GM19324 (cell line): ENCODE data around the gene GPR89B.
"Not testable (repeated sequence)": the region's sequence is repeated elsewhere in the genome, so short reads cannot be mapped to it uniquely, and the experiment has no call there.

Experiments
- ATAC-seq: cut with Tn5 transposase; IDR thresholded peaks from one replicate; pipeline ENCODE4 v1.9.1; 2021; ENCODE audit warnings: mild to moderate bottlenecking, moderate library complexity; ENCODE audit not compliant: unreplicated experiment, low FRiP score

Gene GPR89B

DNA sequence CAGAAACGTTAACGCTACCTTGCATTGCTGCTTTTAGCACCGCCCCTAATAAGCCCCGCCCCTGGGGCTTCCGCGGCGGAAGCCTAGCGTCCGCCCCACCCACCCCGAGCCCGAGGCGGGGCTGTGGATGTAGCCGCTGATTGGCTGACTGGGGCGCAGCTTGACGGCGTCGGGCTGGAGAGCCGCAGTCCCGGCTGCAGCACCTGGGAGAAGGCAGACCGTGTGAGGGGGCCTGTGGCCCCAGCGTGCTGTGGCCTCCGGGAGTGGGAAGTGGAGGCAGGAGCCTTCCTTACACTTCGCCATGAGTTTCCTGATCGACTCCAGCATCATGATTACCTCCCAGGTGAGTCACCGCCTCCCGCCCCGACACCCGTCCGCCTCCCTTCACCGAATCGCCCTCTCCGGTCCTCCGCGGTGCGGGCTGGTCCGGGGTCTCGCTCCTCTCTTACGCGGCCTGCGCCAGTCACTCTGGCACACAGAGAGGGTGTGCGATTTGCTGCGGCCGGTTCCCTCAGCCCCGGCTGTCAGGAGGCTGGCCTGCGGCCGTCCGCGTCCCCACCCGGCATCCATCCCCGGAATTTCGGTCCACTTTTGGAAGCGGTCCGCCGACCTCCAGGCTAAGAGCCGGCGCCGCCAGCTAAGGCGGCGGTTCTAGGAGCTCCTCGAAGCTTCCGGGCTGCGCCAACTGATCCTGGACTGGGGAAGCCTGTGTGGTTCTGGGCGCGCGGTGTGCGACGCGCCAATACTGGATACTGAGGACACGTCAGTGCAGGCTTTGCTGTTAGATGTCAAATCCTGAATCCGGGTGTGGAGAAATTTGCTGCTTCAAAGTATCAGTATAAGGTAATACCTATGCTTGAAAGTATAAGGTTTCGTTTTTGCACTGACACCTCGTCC is at the start of gene GPR89B:
GPR89B (plus strand) TSS at position 185 of the 897 bp plus-strand sequence; CDS start at position 302, 117 bp downstream.
- ATAC-seq = peak; percentile 97

DNA sequence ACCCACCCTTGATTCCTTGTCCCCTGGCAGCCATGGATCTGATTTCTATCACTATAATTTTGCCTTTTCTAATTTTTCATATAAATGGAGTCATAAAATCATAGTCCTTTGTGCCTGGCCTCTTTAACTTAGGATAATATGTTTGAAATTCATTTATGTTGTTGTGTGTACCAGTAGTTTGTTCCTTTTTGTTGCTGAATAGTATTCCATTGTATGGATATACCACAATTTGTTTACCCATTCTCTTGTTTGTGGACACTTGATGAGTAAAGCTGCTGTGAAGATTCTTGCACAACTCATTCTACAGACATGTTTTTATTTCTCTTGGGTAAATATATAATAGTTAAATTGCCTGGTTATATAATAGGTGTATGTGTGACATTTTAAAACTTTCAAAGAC is 48.3 kb upstream of the GPR89B start:
- no peak for ATAC-seq

DNA sequence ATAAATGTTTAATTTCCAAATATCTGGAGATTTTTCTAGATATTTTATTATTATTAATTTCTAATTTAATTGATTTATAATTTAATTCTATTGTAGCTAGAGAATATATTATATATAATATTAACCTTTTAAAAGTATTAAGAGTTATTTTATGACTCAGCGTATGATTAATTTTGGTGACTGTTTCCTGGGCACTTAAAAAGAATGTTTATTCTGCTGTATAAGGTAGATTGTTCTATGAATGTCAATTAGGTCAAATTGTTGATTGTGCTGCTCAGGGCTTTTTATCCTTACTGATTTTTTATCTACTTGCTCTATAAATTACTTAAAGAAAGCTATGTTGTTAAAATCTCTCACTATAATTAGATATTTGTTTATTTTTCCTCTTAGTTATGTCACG is 45.7 kb upstream of the GPR89B start:
- ATAC-seq = no peak

DNA sequence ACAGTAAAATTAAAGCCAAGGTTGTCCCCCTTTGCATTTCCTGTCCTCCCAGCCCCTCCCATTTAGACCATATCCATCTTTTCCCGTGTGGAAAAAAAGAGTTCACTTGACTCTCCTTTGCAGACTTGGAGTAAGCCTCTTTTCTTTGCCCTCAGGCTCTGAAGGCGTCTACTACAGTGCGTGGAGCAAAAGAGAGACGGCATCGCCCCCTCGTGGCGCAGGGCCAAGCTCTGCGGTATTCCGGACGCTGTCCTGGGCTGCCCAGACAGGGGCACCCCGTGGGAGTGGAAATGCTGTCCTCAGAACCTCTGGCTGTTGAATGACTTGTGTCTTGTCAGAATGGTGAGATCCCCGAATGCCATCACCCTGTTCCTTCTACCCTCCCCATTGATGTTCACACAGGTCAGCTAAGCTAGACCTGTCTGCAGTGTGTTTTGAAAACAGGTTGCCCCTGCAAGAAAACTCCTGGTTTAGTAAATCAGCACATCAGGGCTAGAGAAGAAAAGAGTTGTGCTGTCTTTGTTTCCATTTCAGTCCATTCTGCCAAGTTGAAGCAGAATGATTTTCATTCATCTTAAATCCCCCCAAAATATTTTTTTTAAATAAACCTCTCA is 37.9 kb upstream of the GPR89B start:
- ATAC-seq = no peak

DNA sequence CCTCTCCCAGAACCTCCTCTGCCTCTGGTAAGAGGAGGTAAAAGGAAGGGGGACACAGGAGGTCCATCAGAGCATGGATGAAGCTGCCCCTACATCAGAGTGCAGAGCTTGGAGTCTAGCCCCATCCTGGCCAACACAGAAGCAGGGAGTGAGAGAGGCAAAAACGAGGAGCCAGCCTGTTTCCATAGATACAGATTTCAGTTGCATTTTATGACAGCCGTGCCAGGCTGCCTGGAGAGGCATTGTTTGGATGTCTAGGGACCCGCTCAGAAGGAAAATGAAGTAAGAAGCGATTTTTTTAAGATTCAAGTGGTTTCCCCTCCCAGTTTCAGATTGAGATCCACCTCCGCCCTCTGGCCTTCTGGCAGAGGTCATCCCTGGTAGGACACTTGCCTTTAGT is 37.1 kb upstream of the GPR89B start:
- ATAC-seq = no peak

DNA sequence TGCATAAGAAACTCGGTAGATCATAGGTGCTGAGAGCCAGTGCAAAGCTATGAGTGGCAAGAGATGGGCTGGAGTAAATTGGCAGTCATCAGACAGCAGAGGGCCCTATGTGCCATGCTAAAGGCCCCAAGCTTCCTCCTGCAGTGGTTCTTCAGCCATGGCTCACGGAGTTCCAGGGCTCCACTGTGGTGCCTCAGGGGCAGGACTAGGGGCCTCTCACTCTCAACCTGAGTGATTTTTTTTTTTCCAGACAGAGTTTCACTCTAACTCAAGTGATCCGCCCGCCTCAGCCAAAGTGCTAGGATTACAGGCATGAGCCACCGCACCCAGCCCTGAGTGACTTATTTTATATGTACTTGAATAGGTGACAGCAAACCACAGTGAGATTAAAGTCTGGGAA is 36.0 kb upstream of the GPR89B start:
- ATAC-seq = no peak

DNA sequence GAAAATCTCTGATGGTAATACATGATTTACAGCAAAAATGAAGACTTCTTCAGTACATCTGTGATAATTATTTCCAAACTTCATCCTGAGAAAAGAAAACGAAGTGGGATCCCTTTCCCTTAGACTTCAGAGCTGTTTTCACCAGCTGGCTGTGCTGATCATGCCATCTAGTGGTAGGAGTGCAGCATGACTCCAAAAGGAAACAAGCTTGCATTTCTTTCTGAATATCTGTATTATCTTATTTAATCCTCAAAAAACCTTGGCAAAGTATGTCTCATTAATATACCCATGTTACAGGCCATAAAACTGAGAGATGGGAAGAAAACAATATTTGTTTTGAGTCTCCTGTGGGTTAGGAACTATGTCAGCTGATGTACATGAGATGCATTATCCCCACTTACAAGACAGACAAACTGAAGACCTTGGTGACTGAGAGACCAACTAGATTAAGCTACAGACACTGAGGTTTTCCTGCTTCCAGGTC is 35.4 kb upstream of the GPR89B start:
- no peak for ATAC-seq

DNA sequence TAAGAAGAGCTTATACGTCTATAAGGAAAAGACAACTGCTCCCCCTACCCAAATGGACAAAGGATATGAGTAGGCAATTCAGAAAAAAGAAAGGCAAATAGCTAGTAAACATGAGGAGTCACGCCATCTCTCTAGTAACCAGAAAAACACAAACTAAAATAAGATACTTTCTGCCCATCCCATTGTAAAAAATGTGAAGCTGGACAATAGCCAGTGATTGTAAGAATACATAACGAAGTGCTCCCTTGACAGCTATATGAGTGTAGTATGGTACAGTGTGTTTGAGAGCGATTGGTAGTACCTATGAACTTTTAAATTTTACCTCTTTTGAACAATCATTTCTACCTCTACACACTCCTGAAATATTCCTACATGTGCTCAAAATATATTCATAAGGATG is 33.1 kb upstream of the GPR89B start:
- ATAC-seq = no peak

DNA sequence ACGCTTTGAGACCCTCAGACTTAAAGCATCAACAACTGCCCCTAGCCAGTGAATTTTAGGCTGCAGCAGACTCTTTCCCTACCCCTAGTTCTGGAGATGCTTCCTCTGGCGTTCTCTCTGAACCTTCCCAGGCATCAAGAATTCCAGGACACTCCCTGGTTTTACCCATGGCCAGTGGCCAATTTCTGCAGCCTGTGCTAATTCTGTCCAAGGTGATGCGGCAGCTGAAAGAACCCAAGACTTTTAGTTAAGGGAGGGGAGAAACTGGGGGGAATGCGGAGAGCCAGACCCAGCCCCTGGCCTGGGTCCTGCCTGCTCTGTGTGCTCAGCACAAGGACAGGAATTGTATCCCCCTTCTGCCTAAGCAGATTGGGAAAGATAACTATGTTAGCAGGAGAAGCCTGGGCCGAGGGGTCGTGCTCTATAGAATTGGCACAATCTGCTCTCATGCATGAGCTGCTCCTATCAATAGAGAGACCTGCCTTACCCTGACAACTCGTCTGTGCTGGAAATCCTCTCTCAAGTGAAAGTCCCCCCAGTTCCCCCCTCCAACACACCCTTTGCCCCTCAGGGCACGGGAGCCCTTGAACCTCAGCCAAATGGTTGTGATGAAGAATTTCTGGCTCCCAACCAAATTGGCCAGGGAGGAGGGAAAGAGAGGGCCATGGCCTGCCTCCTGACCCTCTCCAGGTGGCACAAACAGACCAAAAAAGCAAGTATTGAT is 31.0 kb upstream of the GPR89B start:
- ATAC-seq = no peak

DNA sequence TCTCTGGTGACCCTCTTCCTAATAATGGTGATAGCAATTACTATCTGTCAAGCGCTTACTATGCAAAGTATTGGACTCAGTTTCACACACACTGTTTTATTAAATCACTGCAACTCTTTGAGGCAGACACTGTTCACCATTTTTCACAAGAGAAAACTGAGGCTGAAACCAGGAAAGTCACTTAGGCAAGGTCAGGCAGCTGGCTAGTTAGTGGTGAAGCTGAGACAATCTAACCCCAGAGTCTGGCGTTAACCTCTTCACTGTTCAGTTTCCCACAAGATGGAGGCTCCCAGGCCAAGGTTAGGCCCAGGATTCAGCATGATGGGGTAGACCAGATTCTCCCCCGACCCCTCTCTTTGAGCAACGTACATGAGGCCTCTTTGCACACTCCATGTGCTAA is 30.4 kb upstream of the GPR89B start:
- ATAC-seq = no peak

DNA sequence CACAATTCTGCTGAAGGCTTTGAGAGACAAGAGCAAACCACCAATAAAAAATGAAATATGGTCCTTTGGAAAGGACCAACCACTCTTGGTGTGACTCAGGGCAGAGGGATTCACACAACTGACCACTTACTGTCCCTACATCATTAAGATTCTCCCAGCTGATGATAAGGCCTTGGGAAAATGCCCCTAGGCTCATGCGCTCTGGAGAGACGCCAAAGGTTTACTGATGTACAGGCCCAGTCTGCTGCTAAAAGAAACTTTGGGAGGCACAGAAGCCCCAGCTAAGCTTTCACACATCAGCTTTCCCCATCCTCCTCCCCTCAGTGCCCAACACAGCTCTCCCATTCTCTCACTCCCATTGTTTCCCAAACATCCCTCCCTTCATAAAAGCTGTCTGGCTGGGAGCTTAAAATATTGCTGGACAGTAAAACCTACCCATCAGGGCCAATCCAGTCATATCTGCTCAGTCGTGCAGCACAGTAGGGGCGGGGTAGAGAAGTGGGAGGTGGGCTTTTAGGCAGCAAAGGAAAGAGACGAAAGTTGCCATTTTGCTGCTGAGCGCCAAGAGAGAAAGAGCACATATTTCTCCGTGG is 25.9 kb upstream of the GPR89B start, which contains the start of gene GJA8:
GJA8 (plus strand) TSS at position 543 of the 593 bp plus-strand sequence. CDS start 5,161 bp downstream, outside the sequence.
- ATAC-seq = no peak

DNA sequence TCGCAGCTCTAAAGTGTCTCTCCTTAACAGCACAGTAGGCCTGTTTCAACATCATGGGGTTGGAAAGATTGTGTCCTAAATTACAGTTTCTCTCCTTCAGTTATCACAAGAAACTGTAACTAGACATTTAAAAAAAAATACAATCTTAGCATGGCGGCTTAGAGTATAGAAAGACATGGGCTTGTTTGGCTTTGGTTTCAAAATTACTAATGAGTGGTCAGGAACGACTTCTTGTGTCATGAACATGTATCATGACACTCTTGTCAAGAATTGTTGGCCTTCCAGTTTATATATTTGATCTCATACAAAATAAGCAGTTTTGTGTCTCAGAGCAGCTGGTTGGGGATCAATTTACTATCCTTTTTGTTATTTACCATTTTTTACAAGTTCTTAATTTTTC is 23.5 kb upstream of the GPR89B start:
- no peak for ATAC-seq

DNA sequence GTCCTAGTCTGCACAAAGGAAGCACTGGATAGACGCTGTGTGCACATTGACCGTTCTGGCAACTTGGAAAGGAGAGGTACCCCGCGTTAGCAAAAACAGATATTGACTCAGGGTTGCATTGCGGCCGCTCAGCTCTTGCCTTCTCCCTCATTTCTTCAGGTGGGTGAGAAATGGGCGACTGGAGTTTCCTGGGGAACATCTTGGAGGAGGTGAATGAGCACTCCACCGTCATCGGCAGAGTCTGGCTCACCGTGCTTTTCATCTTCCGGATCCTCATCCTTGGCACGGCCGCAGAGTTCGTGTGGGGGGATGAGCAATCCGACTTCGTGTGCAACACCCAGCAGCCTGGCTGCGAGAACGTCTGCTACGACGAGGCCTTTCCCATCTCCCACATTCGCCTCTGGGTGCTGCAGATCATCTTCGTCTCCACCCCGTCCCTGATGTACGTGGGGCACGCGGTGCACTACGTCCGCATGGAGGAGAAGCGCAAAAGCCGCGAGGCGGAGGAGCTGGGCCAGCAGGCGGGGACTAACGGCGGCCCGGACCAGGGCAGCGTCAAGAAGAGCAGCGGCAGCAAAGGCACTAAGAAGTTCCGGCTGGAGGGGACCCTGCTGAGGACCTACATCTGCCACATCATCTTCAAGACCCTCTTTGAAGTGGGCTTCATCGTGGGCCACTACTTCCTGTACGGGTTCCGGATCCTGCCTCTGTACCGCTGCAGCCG is 20.3 kb upstream of the GPR89B start:
- no peak for ATAC-seq

DNA sequence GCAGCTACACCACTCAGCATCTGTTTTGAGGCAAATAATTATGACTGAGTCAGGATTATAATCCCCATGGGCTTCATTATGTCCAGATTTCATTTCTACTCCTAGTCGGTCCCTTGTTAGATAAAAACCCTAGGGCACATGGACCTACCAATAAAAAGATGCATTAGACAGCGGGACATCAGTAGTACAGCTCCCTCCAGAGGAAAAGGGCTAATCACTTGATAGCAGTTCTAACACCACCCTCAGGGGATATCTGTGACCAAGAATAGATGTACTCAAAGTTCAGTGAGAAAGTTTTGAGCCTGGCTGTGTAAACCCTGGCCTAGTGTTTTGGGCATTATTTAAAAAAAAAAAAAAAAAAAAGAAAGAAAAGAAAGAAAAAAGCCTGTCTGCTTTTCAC is 15.7 kb upstream of the GPR89B start:
- ATAC-seq = no peak

DNA sequence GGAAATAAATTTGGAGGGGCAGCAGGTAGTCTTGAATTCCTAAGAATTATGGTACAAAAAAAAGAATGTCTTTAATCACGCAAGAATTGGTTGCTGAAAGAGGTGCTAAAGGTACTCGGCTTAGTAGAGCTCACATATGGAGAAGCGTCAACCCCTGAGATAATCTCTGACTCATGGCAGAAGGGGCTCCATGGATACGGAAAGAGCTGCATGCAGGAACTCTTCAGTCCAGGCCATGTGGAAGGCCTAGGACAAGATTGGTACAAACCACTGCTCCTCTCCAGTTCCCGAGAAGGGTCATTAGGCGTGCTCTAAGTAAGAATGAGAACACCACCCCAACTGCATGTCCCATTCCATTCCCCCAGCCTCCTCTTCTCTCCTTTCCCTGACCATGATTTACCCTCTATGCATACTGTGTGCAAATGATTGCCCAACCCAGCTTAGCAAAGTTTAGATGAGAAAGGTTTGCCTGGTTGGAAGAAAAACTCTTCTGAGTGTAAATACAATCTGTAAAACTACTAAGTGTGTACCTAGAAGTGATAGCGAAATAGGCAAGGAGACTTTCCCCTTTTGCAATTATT is 14.8 kb upstream of the GPR89B start:
- no peak for ATAC-seq

DNA sequence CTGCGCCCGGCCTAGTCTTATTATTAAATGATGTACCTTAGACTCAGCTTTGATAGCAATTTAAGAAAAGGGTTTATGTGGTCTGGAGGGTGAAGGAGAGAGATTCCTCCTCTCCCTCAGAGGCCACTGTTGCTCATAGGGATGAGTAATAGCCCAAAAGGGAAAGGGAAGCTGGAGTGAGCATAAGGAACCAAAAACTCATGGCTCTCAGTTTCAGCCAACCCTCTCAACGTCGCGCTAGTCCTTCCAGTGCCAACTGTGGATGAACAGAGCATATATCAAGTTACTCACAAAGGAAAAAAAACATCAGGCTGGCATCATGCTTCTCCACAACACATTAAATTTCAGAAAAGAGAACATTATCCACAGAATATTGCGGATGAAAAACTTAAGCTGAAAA is 8.3 kb upstream of the GPR89B start:
- ATAC-seq = no peak

DNA sequence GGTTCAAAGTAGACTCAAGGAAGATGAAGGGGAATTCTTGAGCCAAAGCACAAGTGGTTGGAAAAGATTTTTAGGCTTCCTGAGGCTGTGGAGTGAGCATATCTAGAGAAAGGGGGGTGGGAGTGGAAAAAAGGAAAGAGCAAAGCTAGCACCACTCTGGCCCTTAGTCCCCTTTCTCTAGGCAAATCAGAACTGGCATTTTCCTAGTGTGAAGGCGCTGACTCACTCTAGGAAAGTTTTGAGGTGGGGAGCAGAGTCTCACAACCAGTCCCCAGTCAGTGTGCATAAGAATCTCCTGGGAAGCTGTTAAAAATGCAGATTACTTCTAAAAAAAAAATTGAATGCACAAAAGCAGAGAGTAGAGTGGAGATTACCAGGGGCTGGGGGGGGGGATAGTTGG is 3.4 kb upstream of the GPR89B start:
- ATAC-seq = no peak

DNA sequence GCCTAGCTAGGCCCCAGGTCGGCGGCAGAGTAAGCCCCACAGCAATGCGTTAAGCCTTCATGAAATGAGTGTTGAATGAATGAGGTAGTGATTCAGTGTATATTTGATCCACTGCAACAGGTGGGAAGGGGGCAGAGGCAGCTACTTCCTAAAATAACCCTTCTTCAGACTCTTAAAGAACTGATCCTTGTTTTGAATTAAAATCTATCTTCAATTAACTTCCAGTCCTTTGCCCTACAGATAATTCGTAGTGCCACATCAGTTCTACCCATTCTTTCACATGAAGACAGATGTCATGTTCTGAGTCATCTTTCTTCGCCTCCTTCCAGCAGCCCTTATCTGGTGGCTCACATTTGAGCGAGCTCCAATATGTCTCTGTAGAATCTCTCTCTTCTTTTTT is 1.0 kb upstream of the GPR89B start:
- not testable (repeated sequence) for ATAC-seq

DNA sequence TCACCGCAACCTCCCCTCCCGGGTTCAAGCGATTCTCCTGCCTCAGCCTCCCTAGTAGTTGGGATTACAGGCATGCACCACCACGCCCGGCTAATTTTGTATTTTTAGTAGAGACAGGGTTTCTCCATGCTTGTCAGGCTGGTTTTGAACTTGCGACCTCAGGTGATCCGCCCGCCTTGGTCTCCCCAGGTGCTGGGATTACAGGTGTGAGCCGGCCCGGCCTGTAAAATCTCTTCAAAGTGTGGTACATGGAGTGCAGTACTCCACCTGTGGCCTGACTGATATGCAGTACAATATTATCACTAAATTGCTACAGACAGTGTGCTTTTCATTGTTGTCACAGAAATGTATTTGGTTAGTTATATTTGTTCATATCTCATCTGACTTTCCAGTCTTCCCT is 531 bp upstream of the GPR89B start:
- ATAC-seq = not testable (repeated sequence)

DNA sequence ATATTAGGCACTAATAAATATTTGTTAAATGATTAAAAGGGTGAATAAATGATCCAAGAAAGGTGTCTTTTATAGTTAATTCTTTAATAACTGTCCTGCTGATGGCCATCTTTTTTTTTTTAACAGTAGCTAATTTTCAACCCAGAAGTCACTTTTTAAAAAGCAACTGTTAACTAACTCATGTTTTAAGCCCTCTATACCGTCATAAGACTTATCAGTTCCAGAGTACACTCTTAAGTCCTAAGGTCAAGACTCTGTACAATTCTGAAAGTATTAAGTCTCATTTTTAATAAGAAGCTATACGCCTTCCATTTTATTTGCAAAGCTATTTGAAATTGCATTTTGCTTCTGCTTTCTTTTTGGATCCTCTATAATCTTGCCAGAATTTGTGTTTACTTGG is 2.9 kb downstream of the GPR89B start:
- ATAC-seq = not testable (repeated sequence)
